BJ (cell line): ENCODE measurements around the gene CRIM1. TPM values are rescaled to one million over a fixed set of nuclear protein-coding genes. Genes with fewer than 3 reads are reported as not detected.

Source experiments
- CTCF ChIA-PET: fragments of 350-600 bp; formaldehyde crosslinking; extraction: SDS; loops from one replicate; lab custom pipeline; 2021; ENCODE audit warnings: antibody characterized with exemption, inconsistent platforms; lab: Yijun Ruan, JAX
- POLR2A ChIA-PET: fragments of 300-600 bp; sonication (Branson Sonifier 250); formaldehyde crosslinking; extraction: SDS; loops from one replicate; lab custom pipeline; 2021; ENCODE audit warnings: antibody characterized with exemption; lab: Charles Lee
- DNase-seq: peaks from one replicate; pipeline ENCODE4 v3.0.0-alpha.2; 2011; ENCODE audit warnings: low read depth
- H3K27me3 ChIP-seq: 2 replicates; pipeline ENCODE4 v1.6.0; 2011; ENCODE audit warnings: low read length; ENCODE audit not compliant: control insufficient read depth, insufficient read depth
- H3K36me3 ChIP-seq: 2 replicates; pipeline ENCODE4 v1.5.1; 2011; ENCODE audit warnings: low read length; ENCODE audit not compliant: control insufficient read depth, insufficient read depth
- H3K4me3 ChIP-seq: 2 replicates; pipeline ENCODE4 v1.5.1; 2011; ENCODE audit warnings: low read depth, mild to moderate bottlenecking, control low read depth, low read length
- CTCF ChIP-seq: IDR thresholded peaks from 2 replicates; pipeline ENCODE4 v1.5.1; 2011; ENCODE audit warnings: low read depth, mild to moderate bottlenecking, control low read depth, inconsistent platforms, low read length, moderate library complexity; ENCODE audit not compliant: insufficient read depth
- polyA plus RNA-seq: library from polyadenylated mRNA; depleted of rRNA; stranded (reverse); fragments of >200 nt; gene quantifications from 2 replicates; pipeline ENCODE4 v1.2.3, GENCODE V29; 2011

Gene CRIM1
- polyA plus RNA-seq, 1 experiment = 729 TPM

DNA sequence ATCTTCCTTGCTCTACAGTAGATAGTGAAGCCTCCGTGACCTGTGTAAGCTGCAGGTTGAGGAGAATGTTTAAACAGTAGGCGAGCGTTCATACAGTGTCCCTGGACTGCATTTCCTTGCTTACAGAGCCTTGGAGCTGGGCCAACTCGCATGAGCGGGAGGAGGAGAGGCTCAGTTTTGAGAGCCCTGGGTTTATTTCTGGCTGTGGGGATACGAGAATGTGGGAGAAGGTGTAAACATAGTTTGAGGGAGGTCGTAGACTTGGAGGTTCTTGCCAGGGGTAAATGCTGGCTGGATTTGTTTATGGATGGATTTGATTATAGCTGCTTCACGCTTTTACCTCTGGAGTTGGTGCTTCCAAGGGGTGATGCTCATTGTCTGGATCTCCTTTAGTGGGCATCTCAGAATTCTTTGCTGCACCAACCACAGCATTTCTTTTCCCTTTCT is 20.8 kb downstream of the CRIM1 start:
- Histone ChIP-seq H3K36me3 (peaks cover 4% of the 10 kb centered on the region), H3K4me3 (no peak overlapping the region), H3K27me3 (no peaks in the 10 kb centered on the region)
- DNase-seq = no peak
- no peak for TF ChIP-seq CTCF
- POLR2A ChIA-PET = no interaction called here
- CTCF ChIA-PET = interaction anchor here (1.0 to 1.9 kb wide), 2 partner anchors 13 to 288 kb away, joined by 4 to 5 read pairs; no protein-coding TSS in a partner anchor

DNA sequence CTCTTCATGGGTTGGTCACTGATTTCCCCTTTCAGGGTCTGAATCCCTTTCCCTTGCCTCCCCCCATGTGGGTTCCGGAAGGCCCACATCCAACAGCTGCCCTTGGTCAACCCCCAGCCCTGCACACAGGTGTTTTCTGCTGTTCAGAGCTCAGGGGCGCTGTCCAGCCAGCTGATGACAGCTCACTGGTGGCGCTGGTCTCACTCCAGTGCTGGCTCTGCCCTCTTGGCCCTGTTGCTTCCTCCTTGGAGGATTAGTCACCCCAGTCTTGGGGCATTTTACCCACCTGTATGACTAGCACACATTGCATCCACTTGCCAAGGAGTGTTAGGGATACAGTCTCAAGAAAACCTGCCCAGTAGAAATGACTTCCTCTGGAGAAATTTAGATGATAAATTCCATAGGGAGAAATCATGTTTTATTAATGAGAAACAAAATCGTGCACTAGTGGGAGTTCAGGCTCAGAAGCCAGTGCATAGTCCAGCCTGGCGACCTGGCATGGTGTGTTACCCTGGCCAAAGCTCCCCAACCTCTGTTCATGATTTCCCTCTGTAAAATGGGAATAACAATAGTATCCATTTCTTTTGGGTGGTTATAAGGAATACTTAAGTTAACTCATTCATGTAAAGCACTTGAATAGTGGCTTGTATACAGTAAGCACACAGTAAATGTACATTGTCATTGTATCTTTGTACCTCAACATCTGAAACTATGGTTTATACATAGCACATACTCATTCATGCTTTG is 21.6 kb downstream of the CRIM1 start:
- TF ChIP-seq CTCF = no peak
- H3K27me3 ChIP-seq = no peaks in the 10 kb centered on the region
- no peak for DNase-seq
- H3K36me3 ChIP-seq = peaks cover 6% of the 10 kb centered on the region
- POLR2A ChIA-PET = no interaction called here
- CTCF ChIA-PET = interaction anchor here (0.8 to 1.9 kb wide), 3 partner anchors 12 to 287 kb away, joined by 3 to 5 read pairs (median 4); no protein-coding TSS in a partner anchor
- H3K4me3 ChIP-seq = no peak overlapping the region

DNA sequence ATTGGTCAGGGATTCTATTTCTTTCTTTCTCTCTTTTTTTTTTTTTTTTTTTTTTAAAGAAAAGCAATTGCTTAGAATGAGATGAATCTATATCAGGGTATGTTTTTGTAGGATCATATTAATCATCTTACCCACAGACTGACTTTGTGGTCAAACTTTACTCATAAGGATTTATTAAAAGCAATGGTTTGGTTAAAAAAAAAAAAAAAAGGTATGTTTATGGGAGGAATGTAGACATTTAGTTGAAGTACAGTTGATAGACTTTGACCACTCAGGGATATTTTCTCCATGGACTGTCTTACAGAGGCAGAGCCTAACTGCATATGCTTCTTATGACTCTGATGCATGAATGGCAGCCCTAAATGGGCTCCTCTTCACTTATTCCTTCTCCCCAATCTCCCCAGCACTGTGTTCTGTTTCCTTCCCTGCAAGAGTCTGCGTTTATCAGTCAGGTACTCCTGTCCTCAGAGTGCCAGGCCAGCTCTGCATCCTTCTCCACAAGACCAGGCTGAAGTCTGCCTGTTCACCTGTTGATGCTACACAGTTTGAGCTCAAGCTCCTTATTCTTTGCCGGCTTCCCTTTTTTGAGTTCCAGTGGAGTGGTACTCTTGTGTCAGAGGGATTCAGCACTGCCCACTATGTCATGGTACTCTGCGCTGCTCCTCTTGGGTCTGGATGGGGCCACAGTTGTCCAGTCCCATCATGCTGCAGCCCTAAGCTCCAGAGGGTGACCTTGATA is 24.3 kb downstream of the CRIM1 start:
- H3K27me3 ChIP-seq = no peaks in the 10 kb centered on the region
- H3K4me3 ChIP-seq = no peak overlapping the region
- DNase-seq = no peak
- no peak for TF ChIP-seq CTCF
- peaks cover 9% of the 10 kb centered on the region for H3K36me3 ChIP-seq
- CTCF ChIA-PET = interaction anchor here (0.6 kb wide), 1 partner anchor 29 kb away, joined by 4 read pairs; no protein-coding TSS in a partner anchor
- POLR2A ChIA-PET = no interaction called here

DNA sequence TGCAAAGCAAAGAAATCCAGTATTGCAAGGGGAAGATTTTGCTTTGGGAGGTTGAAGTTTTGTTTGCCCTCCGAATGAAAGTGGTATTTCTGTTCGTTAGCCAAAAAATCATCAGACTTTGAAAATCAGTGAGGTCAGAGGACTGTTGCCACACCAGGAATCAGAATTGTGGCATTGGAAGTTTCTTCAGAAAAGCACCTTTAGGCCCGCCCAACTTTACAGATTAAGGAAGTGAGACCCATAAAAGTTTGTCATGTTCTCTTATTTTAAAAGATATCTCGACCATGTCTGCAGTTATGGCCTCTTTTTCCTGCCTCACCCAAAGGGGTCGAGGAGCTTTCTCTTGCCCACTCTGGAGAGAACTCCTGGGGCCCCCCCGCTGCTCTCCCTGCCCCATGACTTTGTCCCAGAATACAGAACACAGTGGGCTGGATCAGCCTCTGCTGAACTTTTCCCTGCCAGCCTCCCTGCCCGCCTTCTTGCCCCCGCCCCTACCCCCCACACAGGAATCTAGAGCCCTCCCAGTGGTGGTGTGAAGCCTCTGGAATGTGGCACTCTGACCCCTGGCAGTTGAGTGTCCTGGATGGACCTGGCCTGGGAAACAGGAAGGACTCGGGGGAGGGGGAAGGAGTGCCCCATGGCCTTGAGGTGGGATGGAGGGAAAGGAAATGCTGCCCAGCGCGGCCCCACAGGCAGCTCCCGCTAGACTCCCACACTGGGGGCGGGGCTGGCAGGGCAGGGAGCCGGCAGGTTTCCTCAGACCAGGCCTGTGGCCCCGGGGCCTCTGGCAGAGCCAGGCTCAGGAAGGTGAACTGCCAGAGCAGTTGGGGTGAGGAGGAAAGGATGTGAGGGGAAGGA is 25.3 kb downstream of the CRIM1 start:
- ChIA-PET POLR2A (no interaction called here), CTCF (interaction anchor here (0.9 kb wide), 1 partner anchor 15 kb away, joined by 3 read pairs; no protein-coding TSS in a partner anchor)
- TF ChIP-seq CTCF = no peak

More for the DNA sequence above, 25.3 kb downstream of the CRIM1 start:
- no peak for DNase-seq
- H3K27me3 ChIP-seq = no peaks in the 10 kb centered on the region
- no peak overlapping the region for H3K4me3 ChIP-seq
- peaks cover 9% of the 10 kb centered on the region for H3K36me3 ChIP-seq
